K562 (cell line): ENCODE measurements around the gene SHLD1. TPM values are rescaled to one million over a fixed set of nuclear protein-coding genes. Genes with fewer than 3 reads are reported as not detected.

ENCODE experiments used
- ARID1B ChIP-seq: fragments of 450-650 bp; IDR thresholded peaks from 2 replicates; pipeline ENCODE4 v1.6.1; 2016; ENCODE audit warnings: antibody characterized with exemption, mild to moderate bottlenecking, inconsistent platforms
- CHD4 ChIP-seq: fragments of 200-600 bp; sonication (generic); IDR thresholded peaks from 3 replicates; pipeline ENCODE4 v1.6.1; 2012; ENCODE audit warnings: low read depth, mild to moderate bottlenecking, mixed read lengths, low read length, inconsistent platforms; ENCODE audit not compliant: insufficient read depth, insufficient replicate concordance, poor library complexity, severe bottlenecking
- FIP1L1 ChIP-seq: fragments of 200-400 bp; formaldehyde crosslinking; IDR thresholded peaks from 2 replicates; pipeline ENCODE4 v1.6.1; 2018; ENCODE audit warnings: mild to moderate bottlenecking, low read depth, low read length; ENCODE audit not compliant: poor library complexity, severe bottlenecking
- HNRNPLL ChIP-seq: fragments of 200-400 bp; formaldehyde crosslinking; IDR thresholded peaks from 2 replicates; pipeline ENCODE4 v1.6.1; 2017; ENCODE audit warnings: low read length, low read depth, mild to moderate bottlenecking; ENCODE audit not compliant: poor library complexity, severe bottlenecking
- MAFF ChIP-seq: IDR thresholded peaks from 2 replicates; pipeline ENCODE4 v1.6.1; 2012; ENCODE audit warnings: low read length, improper control_type of control experiment
- MAZ ChIP-seq, 2 experiments: fragments of 450-650 bp in 1 of 2; sonication (generic) in 1 of 2; formaldehyde crosslinking; IDR thresholded peaks in 1 of 2; conservative IDR thresholded peaks in 1 of 2; 2 replicates each; pipeline versions ENCODE4 v1.4.0 to v1.5.0; 2020; ENCODE audit warnings: mild to moderate bottlenecking in 1 of 2, missing genetic modification reagents in 1 of 2
- PYGO2 ChIP-seq: fragments of 450-650 bp; IDR thresholded peaks from 2 replicates; pipeline ENCODE4 v1.6.1; 2016; ENCODE audit warnings: mild to moderate bottlenecking, missing genetic modification characterization, moderate library complexity, missing compliant biosample characterization
- TAF9B ChIP-seq: fragments of 450-650 bp; IDR thresholded peaks from 2 replicates; pipeline ENCODE4 v1.6.1; 2018; ENCODE audit warnings: mild to moderate bottlenecking; ENCODE audit not compliant: partially characterized antibody
- TAL1 ChIP-seq: fragments of 450-650 bp; IDR thresholded peaks from 2 replicates; pipeline ENCODE4 v1.6.1; 2016; ENCODE audit warnings: mild to moderate bottlenecking
- TBL1XR1 ChIP-seq, 2 experiments: IDR thresholded peaks; 2 replicates each; pipeline ENCODE4 v1.6.1; 2012; ENCODE audit warnings: improper control_type of control experiment in 2 of 2, low read length in 2 of 2, mild to moderate bottlenecking in 1 of 2
- ZNF146 ChIP-seq: IDR thresholded peaks from one replicate; pipeline ENCODE4 v1.6.1; 2018; ENCODE audit warnings: missing compliant biosample characterization; ENCODE audit not compliant: unreplicated experiment
- ZNF217 ChIP-seq: sonication (generic); formaldehyde crosslinking; IDR thresholded peaks from 2 replicates; pipeline ENCODE4 v1.8.0; 2022; ENCODE audit warnings: mild to moderate bottlenecking, missing genetic modification reagents
- ZNF436 ChIP-seq: fragments of 250-450, 450-650 bp; sonication (Bioruptor Pico); formaldehyde crosslinking; IDR thresholded peaks from 2 replicates; pipeline ENCODE4 v1.7.0; 2020; ENCODE audit warnings: mild to moderate bottlenecking
- ZNF766 ChIP-seq: fragments of 200-800 bp; sonication (Bioruptor generic); conservative IDR thresholded peaks from 2 replicates; pipeline ENCODE4 v1.6.1; 2016; ENCODE audit warnings: missing genetic modification characterization, missing compliant biosample characterization
- polyA plus RNA-seq, 8 experiments: library from polyadenylated mRNA; depleted of rRNA in 4 of 8; stranded (reverse) in 5 of 8; unstranded in 3 of 8; fragments of >200 nt; fragmentation: Nextera tagmentation in 2 of 8; fragmentation: Illumina TruSeq in 1 of 8; extraction: Ambion mirVana in 2 of 8; extraction: Trizol in 1 of 8; gene quantifications; 2 replicates each; pipeline versions ENCODE4 v1.2.1 to v1.2.3, GENCODE V29; 2011 to 2014; ENCODE audit warnings: inconsistent platforms in 1 of 8, missing spikeins in 1 of 8
- total RNA-seq, 7 experiments: library from RNA; depleted of rRNA in 6 of 7; stranded (reverse); fragments of >200 nt in 6 of 7; fragmentation: Illumina TruSeq in 2 of 7; extraction: Trizol in 2 of 7; gene quantifications; 2 replicates each; pipeline versions ENCODE4 v1.2.1 to v1.2.3, GENCODE V29; 2011 to 2021; ENCODE audit warnings: low replicate concordance in 1 of 7
- TF ChIP-seq, protein P1 (sequence below), 2 experiments: fragments of 450-650 bp in 1 of 2; sonication (generic) in 1 of 2; formaldehyde crosslinking; conservative IDR thresholded peaks; 2 replicates each; pipeline versions ENCODE4 v1.4.0 to v1.8.1; 2020 to 2022; ENCODE audit warnings: mild to moderate bottlenecking in 1 of 2, missing genetic modification reagents in 1 of 2
- TF ChIP-seq, protein P2 (sequence below): fragments of 450-650 bp; formaldehyde crosslinking; conservative IDR thresholded peaks from 2 replicates; pipeline ENCODE4 v1.4.0; 2022; ENCODE audit warnings: mild to moderate bottlenecking, missing genetic modification characterization

SHLD1 gene
- total and polyA plus RNA-seq, 9 of the 15 experiments (the other 6 are each of a cell fraction or from before 2014, with no cell fraction given): 3.7 to 21.6 (median 8.2) TPM

DNA sequence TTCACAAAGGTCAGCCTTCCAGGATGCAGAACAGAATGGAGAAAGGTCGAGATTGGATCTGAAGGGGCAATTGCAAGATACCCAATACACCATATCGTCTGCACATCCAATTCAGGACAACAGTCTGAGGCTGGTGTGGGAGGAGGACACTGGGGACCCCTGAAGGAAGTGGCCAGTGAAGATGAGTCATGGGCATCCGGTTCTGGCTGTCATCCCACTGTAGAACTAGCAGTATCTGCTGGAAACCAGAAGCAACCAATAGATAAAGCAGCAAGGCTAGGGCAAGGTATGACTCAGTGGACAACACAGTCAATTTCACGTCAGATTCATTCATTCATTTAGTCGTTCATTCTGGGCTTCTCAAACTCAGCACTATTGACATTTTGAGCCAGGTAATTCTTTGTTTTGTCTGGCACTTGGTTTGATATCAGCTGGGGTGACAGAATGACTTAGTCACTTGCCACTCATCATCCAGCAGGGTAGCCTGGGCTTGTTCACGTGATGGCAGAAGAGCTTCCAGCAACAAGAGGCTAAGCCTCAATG lies 30.3 kb upstream of the SHLD1 start (continued):
- TF ChIP-seq HNRNPLL (no peak), PYGO2 (tag) (no peak), ZNF436 (CRISPR knock-in tag) (no peak), MAFF (0 out of 2 replicates have a peak, but pooled peaks have one; percentile 11), TAF9B (peak; percentile 50), TAL1 (peak; percentile 78), CHD4 (no peak), TBL1XR1 (IDR thresholded peaks at IDR 0.05; ENCODE audit: low read length in 2 of 2) (peak in 1 of 2 experiments; percentile 78; a peak in 1 of 4 replicates), ARID1B (peak; percentile 97), ZNF217 (CRISPR knock-in tag) (no peak), FIP1L1 (no peak), ZNF146 (CRISPR knock-in tag) (no peak), MAZ (CRISPR knock-in tag; conservative IDR thresholded peaks at IDR 0.05 in 1 of 2, IDR thresholded peaks at IDR 0.05 in 1 of 2) (0 out of 4 replicates have a peak, but pooled peaks of 1 of the 2 experiments have one; percentile 36), ZNF766 (CRISPR knock-in tag) (no peak)
- TF ChIP-seq, protein P1, sequence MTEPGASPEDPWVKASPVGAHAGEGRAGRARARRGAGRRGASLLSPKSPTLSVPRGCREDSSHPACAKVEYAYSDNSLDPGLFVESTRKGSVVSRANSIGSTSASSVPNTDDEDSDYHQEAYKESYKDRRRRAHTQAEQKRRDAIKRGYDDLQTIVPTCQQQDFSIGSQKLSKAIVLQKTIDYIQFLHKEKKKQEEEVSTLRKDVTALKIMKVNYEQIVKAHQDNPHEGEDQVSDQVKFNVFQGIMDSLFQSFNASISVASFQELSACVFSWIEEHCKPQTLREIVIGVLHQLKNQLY (CRISPR knock-in tag; conservative IDR thresholded peaks at IDR 0.05): no peak
- TF ChIP-seq, protein P2, sequence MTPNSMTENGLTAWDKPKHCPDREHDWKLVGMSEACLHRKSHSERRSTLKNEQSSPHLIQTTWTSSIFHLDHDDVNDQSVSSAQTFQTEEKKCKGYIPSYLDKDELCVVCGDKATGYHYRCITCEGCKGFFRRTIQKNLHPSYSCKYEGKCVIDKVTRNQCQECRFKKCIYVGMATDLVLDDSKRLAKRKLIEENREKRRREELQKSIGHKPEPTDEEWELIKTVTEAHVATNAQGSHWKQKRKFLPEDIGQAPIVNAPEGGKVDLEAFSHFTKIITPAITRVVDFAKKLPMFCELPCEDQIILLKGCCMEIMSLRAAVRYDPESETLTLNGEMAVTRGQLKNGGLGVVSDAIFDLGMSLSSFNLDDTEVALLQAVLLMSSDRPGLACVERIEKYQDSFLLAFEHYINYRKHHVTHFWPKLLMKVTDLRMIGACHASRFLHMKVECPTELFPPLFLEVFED (CRISPR knock-in tag): no peak
